Measurements from ENCODE around the gene NDFIP1.
"Not testable (repeated sequence)": the region's sequence is repeated elsewhere in the genome, so short reads cannot be mapped to it uniquely, and the experiment has no call there.

NDFIP1 gene

DNA sequence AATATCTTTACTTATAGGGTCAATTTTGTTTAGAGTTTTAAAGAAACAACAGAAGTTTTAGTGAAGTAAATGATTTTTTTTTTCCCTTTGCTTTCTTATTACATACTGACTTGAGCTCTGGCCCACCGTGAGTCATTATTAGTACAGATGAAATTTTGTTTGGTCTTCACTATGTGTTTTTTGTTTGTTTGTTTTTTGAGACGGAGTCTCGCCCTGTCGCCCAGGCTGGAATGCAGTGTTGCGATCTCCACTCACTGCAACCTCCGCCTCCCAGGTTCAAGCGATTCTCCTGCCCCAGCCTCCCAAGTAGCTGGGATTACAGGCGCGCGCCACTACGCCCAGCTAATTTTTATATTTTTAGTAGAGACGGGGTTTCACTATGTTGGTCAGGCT is 45.9 kb downstream of the NDFIP1 start:
- DNase-seq (ENCODE audit: low read depth in 2 of 2): not testable (repeated sequence)

DNA sequence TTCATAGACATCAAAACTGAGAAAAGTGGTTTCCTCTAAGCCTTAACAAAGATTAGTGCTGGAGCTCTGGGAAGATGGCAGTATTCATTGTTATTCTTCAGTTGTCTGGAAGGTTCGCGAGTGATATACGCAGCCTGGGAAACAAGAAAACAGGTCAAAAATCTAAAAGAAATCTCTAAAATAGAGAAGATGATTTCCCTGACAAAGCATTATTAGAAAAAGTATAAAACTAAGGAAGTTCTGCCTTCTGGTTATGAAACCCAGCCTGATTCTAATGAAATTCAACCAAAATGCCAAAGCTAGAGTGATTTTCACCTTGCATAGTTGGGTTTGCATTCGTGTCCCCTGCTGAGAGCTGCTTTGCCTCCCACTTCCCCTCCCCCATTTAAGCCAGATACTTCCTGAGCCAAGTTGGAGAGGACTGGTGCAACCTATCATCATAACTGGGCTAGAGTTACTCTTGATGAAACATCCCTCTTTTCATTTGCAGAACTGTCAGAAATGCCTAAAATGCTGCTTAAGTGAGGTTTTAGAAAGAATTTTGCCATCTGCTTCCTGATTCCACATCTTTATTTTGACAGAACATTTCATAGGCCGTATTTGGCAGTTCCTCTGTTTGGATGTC is 48.4 kb downstream of the NDFIP1 start:
- DNase-seq (ENCODE audit: low read depth in 2 of 2): no peak

DNA sequence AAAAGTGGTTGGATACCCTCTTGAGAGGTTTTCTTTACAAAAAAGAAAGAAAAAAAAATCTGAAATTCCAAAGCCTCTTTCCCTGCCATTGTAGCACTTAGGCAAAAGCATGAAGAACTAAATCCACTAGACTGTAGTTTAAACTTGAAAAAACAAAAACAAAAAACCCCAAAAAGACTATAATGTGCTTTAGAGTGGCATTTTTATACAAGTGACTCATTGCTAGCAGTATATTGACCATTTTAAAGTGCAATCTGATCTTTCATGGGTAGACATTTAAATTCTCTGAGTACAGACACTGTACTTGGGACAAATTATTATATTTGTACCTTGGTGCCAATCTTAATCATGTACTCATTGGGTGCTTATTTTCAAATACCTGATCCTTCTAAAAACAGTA is 50.8 kb downstream of the NDFIP1 start:
- no peak for DNase-seq (ENCODE audit: low read depth in 2 of 2)

DNA sequence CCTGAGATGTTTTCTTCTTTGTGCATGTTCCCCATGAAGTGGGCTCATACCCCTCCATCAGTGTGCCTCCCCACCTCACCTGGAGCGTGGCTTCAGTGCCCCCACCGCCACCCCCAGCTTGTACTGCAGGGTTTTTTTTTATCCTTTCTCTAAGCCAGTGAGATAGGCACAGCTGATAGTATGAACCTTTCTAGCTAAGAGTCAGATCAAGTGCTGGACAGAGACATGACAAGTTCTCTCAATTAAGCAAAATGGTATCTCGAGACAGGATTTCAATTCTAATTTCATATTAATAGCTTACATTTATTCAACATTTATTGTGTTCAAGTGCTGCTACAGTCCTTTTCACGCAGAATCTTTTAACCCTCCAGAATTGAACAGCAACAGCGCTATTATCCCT is 55.7 kb downstream of the NDFIP1 start:
- DNase-seq (ENCODE audit: low read depth in 2 of 2): no peak

DNA sequence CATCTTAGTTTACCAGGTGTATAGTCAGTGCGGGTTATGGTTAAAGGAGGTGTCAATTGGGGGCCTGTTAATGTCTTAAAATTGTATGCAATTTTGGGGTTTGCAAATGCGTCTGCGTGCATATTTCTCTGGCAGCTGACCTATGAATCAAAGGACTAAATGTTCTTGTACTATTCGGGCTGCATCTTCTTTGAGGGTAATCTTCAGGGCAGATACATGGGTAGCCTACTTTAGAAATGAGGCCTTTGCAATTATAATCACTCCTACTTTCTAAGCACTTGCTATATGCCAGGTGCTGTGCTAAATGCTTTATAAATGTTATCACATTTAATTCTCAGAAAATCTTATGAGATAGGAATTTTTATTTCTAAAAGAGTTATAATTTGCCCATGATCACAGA is 58.2 kb downstream of the NDFIP1 start:
- DNase-seq (ENCODE audit: low read depth in 2 of 2): no peak

DNA sequence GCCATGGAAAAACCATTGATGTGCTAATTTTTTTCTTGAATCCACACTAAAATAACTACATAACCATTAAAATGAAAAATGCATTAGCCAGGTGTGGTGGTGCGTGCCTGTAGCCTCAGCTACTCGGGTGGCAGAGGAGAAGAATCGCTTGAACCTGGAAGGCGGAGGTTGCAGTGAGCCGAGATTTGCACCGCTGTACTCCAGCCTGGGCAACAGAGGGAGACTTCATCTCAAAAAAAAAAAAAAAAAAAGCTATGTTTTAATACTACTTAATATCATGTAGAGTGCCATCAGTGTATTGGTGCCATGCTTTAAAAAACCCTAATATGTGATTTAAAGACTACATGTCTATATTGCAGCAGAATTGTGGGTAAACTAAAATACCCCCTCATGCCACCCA is 58.9 kb downstream of the NDFIP1 start:
- DNase-seq (ENCODE audit: low read depth in 2 of 2): no peak

DNA sequence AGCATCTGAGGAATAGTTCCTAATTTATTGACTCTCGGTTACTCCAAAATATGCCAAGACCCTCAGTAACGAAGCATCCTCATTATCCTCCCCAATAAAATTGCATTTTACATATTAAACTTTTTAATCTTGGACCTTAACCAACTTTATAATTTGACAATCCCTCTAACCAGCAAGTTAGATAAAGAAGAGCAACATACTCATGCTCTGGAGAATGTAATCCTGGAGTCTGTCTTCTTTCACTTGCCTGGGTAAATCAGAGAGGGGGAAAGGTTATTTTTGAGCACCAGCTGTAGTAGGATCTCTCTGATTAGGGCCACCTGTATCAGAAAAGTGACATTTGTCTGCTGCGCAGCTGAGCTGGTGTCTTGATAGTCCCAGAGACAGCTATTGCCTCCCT is 59.8 kb downstream of the NDFIP1 start:
- no peak for DNase-seq (ENCODE audit: low read depth in 2 of 2)

DNA sequence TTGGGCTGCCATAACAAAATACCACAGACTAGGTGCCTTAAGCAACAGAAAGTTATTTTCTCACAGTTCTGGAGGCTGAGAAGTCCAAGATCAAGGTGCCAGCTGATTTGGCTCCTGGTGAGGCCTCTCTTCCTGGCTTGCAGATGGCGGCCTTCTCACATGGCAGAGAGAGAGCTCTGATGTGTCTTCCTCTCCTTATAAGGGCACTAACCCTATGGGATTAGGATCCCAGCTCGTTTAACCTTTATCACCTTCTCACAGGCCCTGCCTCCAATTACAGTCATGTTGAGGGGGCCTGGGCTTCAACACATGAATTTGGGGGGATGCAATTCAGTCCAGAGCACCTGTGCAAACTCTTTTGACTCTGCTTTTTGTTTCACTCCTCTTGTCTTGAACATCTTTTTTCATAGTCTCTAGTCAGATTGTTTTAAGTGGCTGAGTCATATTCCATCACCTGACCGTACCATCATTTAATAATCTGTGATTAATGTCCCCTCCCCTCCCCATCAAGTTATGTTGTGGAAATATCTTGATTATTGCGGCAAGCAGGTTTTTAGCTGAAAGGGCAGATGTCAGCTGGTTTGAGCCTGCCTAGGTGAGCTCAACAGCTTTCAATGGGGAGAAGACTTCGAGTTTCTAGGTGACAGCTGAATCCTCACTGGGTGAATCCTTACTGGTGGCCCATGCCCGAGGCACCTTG is 61.8 kb downstream of the NDFIP1 start:
- no peak for DNase-seq (ENCODE audit: low read depth in 2 of 2)

DNA sequence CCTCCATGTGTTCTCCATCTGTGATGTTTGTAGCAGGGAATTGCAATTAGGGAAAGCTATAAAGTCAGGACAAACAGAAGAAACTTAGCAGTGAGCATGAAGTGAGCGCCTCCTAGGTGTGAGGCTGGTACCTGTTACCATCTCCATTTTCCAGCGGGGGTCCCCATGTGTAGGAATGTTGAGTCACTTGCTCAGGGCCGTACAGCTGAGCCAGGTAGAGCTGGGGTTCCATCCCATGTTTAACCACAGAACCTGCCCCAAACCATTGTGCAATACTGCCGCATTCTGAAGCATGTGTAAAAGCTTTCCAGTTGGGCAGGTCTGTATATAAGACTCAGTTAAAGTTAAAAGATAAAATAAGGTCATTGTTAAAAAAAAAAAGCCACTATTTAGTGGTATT is 62.7 kb downstream of the NDFIP1 start:
- DNase-seq (ENCODE audit: low read depth in 2 of 2): no peak

DNA sequence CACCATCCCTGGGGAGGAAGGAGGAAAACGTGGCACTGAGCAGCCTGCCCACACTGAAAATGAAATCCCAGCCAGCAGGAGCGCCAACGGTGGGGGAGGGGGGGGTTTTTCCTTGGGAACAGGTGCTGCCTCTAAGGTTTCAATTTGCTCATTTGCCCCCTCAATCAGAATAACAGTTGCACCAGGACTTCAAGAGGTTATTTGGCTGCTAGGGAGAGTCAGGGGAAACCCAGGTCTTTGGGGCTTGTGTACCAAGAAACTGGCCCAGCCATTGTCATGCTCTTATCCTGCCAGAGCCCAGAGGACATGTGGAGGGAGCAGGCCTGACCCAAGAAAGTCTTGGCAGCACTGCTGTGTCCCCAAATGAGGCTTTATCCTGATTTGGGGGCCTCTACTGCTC is 66.5 kb downstream of the NDFIP1 start:
- DNase-seq (ENCODE audit: low read depth in 2 of 2): no peak

DNA sequence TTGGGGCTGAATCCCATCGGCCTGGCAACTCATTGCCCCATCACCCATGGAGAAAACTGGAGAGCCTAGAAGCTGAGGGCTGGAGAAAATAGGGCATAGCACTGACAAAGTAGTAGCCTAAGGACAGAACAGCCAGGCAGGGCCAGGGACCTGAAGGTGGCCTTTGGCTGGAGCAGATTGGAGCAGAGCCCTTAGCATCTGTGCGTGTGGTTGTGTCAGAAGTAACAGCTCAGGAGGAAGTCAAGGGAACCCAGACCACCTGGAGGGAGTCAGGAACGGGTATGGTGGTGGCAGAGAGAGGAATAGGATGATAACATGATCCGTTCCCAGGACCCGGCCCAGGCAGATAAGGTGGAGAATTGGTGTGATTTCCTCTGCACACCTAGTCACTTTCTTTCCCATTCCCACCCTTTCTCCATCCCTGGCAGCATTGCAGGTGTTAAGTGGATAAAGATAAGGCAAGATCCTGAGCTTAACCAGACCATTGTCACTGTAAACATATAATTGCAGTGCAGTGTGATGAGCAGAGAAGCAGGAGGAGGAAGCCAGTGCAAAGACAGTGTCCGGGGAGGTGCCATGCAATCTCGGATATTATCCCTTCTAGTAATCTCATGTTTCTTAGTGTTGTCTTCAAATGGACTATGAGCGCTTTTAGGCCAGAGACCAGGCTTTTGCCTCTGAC is 67.0 kb downstream of the NDFIP1 start:
- no peak for DNase-seq (ENCODE audit: low read depth in 2 of 2)

DNA sequence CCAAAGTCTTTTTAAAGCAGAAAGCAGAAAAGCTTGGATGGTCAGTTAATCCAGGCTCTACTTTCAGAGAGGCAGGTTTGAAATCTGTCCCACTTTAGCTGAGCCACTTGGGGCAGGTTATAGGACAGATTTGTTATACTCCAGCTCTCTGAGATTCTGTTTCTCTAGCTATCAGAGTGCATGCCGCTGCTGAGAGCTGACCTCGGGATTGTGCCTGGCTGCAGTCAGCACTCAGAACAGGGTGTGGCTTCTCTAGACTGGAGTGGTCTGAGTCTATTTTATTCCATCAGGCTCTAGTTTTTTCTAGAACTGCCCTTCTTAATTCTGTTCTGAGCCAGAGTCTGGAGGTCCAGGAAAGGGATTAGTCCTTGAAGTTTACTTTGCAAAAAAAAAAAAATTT is 67.7 kb downstream of the NDFIP1 start:
- no peak for DNase-seq (ENCODE audit: low read depth in 2 of 2)

DNA sequence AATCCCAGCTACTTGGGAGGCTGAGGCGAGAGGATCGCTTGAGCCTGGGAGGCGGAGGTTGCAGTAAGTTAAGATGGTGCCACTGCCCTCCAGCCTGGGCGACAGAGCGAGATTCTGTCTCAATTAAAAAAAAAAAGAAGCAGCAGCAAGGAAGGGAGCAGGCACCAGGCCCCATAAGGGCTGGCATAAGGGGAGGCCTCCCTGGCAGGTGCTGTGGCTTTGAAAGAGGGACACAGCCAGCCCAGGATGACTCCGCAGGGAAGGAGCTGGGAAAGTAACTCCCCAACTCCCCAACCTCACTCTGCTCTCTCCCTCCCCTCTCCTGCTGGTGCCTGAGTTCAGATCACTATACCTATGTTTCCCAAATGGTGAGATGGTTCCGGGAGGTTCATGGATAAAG is 70.1 kb downstream of the NDFIP1 start:
- DNase-seq (ENCODE audit: low read depth in 2 of 2): no peak

DNA sequence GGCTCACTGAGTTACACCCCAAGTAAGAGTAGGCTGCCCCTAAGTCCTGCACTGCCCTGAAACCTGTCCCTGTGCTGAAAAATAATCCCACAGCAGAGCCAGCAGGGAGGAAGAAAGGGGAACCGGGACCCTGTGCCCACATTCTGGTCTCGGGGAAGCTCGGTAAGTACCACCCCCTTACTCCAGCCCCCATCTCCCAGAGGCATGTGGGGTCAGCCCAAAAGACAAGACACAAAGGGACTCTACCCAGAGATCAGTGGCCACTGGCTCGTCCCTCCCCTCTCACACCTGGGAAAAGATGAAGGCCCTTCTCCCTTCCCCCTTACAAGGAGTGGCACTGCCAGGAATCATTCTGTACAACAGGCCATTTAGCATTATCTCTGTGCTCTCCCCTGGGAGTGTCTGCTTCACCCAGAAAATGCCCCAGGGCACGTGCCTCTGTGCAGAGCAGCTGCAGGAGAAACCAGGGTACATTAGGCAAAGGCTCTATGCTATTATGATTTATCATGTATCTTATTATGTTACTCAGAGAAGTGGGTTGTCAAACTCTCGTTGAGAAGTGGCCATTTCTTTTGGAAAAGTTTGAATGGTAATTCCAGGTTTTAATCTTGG is 71.3 kb downstream of the NDFIP1 start:
- no peak for DNase-seq (ENCODE audit: low read depth in 2 of 2)

DNA sequence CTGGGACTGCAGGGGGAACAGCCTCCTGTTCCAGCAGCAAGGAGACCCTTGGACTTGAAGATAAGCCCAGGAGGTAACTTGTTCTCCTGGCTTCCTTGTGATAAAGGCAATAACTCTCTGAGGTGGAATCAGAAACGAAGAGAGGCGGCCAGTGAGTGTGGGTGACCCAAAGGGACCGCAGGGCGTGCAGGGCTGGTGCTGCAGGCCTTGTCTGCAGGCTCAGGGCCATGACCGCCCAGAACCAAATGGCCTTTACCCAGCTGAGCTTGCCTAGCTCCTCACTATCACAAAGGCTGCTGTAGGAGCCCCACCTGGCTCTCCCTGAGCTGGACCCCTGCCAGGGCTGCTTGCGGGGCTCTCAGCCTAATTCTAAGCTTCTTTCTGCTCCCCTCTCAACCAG is 72.5 kb downstream of the NDFIP1 start:
- no peak for DNase-seq (ENCODE audit: low read depth in 2 of 2)

DNA sequence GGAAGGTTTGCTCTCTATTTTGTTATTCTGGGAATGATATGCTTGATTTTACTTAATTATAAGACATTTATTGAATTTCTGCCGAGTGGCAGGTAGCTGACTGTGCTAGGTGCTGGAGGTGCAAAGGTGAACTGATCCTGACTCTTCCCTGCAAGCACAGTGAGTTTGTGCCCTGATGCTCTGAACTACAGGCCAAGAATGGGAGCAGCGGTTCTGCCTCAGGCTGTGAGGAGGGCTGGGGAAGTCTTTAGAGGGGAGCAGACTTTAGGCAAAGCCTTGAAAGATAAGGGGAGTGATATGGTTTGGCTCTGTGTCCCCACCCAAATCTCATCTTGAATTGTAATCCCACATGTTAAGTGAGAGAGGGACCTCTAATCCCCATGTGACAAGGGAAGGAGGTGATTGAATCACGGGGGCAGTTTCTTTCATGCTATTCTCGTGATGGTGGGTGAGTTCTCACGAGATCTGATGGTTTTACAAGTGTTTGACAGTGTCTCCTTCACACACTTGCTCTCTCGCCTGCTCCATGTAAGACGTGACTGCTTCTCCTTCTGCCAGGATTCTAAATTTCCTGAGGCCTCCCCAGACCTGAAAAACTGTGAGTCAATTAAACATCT is 73.1 kb downstream of the NDFIP1 start:
- no peak for DNase-seq (ENCODE audit: low read depth in 2 of 2)

DNA sequence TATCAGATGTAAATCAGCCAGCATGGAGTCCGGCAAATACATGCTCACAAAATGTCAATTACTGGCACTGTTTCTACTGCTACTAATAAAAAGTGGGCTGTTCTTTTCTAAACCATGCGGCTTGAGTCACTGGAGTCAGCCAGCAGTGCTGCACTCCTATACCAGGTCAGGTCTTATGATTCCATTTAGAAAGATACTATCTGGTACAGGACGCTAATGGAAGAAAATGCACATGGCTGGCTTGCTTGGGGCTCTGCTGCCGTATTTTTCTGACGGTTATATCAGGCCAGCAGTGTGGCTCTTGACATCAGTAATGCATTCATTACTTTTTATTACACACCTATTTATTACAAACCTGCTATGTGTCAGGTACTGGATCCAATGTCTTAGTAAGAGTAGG is 74.3 kb downstream of the NDFIP1 start:
- no peak for DNase-seq (ENCODE audit: low read depth in 2 of 2)

DNA sequence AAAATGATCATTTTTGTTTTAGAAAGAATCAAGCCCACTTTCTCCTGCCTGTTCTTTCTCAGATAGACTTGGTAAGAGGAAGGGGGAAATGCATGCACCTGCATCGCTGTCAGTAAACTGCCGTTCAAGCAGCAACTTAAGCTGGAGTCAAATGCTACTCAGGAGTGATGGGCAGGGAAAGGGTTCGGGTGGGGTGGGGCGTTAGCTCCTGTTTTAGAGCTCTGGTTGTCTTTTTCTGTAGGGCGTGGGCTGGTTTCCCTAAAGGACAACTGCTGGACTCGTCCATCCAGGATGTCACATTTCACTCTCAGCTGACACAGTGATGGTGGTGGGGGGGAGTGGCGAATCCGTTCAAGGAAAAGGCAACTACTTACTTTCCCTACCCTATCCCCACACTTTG is 75.0 kb downstream of the NDFIP1 start:
- DNase-seq (ENCODE audit: low read depth in 2 of 2): no peak

DNA sequence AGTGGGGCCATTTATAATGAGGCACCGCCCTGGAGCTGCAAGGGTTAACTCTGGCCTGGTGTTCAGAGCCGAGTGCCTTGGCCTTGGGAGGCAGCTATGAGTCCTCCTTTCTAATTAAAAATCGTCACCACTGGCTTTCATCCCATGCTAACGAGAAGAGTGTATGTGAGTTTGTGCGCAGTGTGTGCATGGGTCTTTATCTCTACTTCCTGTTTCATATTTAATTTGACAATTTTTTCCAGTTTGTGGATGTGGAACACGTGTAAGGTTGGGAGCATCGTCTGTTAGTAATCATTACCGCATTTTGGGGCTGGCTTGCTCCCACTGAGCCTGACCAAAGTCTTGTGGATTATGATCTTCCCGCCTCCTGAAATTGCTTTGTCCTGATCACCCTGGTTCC is 76.4 kb downstream of the NDFIP1 start:
- no peak for DNase-seq (ENCODE audit: low read depth in 2 of 2)

DNA sequence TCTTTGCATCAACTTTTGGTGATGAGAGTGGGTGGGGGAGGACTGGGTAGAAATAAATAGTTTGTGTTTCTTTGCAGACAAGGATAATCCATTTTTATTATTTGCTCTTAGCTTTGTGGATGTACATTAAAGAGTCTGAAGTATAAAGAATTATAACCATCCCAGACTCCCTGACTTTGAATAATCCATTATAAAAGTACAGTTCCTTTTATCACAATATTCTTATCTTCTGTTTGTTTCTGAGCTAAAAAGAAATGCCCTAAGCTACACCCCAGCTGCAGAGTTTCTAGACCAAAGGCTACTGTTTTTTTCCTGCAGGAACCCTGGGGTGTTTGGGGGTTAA is 77.9 kb downstream of the NDFIP1 start:
- no peak for DNase-seq (ENCODE audit: low read depth in 2 of 2)

DNA sequence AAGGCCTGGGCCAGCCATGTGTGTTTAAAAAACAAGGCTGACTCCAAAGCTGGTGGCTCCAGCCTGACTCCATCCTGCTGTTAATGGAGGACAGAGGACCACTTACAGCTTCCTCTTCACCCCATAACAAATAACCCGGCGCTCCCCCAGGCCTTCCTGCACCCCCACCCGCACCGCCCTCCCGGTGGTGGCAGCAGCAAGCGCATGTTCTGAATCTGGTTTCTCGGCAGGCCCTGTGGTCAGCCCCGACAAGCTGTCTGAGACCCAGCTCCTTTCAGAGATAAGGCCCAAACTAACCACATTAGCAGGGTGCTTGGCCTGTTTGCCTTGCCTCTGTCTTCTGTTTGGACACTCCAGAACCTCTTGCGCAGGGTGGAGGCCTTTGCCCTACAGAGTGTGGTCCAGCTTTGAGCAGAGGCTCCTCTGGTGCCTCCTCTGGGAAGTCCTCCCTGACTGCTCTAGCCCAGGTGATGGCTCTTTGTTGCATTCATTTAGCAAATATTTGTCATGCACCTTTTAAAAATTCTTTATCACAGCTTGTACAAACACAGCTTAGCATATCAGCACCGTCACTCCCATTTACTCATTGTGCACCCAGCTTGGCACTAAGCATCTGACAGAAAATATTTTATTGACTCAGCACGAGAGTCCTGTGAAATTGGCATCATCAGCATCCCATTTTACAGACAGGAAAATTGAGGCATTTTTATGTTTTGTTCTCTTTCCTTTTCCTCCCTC is 78.4 kb downstream of the NDFIP1 start:
- DNase-seq (ENCODE audit: low read depth in 2 of 2): no peak

DNA sequence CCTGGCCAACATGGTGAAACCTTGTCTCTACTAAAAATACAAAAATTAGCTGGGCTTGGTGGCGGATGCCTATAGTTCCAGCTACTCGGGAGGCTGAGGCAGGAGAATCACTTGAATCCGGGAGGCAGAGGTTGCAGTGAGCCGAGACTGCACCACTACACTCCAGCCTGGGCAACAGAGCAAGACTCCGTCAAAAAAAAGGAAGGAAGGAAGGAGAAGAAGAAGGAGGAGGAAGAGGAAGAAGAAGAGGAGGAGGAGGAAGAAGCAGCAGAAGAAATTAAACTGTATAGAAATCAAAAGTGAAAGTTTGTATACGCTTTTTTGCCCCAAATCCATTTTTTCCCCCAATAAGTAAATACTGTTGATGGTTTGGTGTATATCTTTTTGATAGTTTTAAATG is 80.1 kb downstream of the NDFIP1 start:
- not testable (repeated sequence) for DNase-seq (ENCODE audit: low read depth in 2 of 2)

All from stimulated activated CD8-positive, alpha-beta memory T cell treated with anti-CD3 and anti-CD28 coated beads, Interleukin-2, amount 100 ng/mL, for 48 hours (primary cell).